HG03039 (cell line): ENCODE measurements around the gene PTGIS.

Source experiments
- ATAC-seq: cut with Tn5 transposase; IDR thresholded peaks from one replicate; pipeline ENCODE4 v1.9.1; 2021; ENCODE audit warnings: mild to moderate bottlenecking, moderate library complexity; ENCODE audit not compliant: unreplicated experiment

Gene PTGIS

GRCh38 chr20:49595811-49596561, 28.0 kb upstream of the PTGIS start:
- no peak for ATAC-seq

GRCh38 chr20:49595346-49595745, 27.4 kb upstream of the PTGIS start:
- no peak for ATAC-seq

GRCh38 chr20:49594931-49595315, 27.0 kb upstream of the PTGIS start:
- ATAC-seq: no peak

- ATAC-seq: no peak
Measured at GRCh38 chr20:49594143-49594930, 26.4 kb upstream of the PTGIS start.

- ATAC-seq: no peak
Measured at GRCh38 chr20:49593466-49594142, 25.7 kb upstream of the PTGIS start.

- ATAC-seq: no peak
Measured at GRCh38 chr20:49592120-49592519, 24.2 kb upstream of the PTGIS start.

- no peak for ATAC-seq
Measured at GRCh38 chr20:49591217-49591865, 23.4 kb upstream of the PTGIS start.

- ATAC-seq: no peak
Measured at GRCh38 chr20:49590163-49591017, 22.5 kb upstream of the PTGIS start.

GRCh38 chr20:49589747-49590146, 21.8 kb upstream of the PTGIS start:
- ATAC-seq: no peak

- ATAC-seq: no peak
Measured at GRCh38 chr20:49587111-49587570, 19.2 kb upstream of the PTGIS start.

- no peak for ATAC-seq
Measured at GRCh38 chr20:49585585-49586245, 17.8 kb upstream of the PTGIS start.

- no peak for ATAC-seq
Measured at GRCh38 chr20:49584418-49585382, 16.8 kb upstream of the PTGIS start.

- ATAC-seq: no peak
Measured at GRCh38 chr20:49583669-49584417, 15.9 kb upstream of the PTGIS start.

GRCh38 chr20:49583343-49583668, 15.4 kb upstream of the PTGIS start:
- ATAC-seq: no peak

GRCh38 chr20:49582413-49583334, 14.7 kb upstream of the PTGIS start:
- no peak for ATAC-seq

GRCh38 chr20:49581482-49581881, 13.5 kb upstream of the PTGIS start:
- ATAC-seq: no peak

- no peak for ATAC-seq
Measured at GRCh38 chr20:49580813-49581174, 12.9 kb upstream of the PTGIS start.
